C4-2B (cell line): ENCODE results near the gene DHX16.
A peak's percentile ranks its signal among the peaks of the same experiment; 100 is the strongest.

ENCODE experiments used
- H3K27ac ChIP-seq: fragments of 450-650 bp; 2 replicates; pipeline ENCODE4 v1.5.1; 2017
- CTCF ChIP-seq: fragments of 450-650 bp; conservative IDR thresholded peaks from 2 replicates; pipeline ENCODE4 v1.5.1; 2017; ENCODE audit warnings: mild to moderate bottlenecking
- ZFX ChIP-seq: fragments of 450-650 bp; IDR thresholded peaks from 2 replicates; pipeline ENCODE4 v1.6.1; 2017

Gene DHX16

GRCh38 chr6:30690403-30691207 lies 17.8 kb upstream of the DHX16 start, which contains the start of gene NRM:
Gene NRM (minus strand): TSS chr6:30690984. CDS start chr6:30690974, 10 bp downstream.
- no peak for TF ChIP-seq CTCF
- TF ChIP-seq ZFX: no peak

GRCh38 chr6:30689985-30690384 lies 17.2 kb upstream of the DHX16 start:
- peak overlapping the region; percentile 63 for H3K27ac ChIP-seq
- no peak for TF ChIP-seq ZFX
- no peak for TF ChIP-seq CTCF

More at GRCh38 chr6:30690403-30691207, 17.8 kb upstream of the DHX16 start, which contains the start of gene NRM:
- peak within 1 kb of the TSS; percentile 63 for H3K27ac ChIP-seq

- no peak for TF ChIP-seq CTCF
- no peak for TF ChIP-seq ZFX
- no peak overlapping the region for H3K27ac ChIP-seq
Observed at GRCh38 chr6:30689022-30689865, 16.4 kb upstream of the DHX16 start.

- TF ChIP-seq CTCF (no peak), ZFX (no peak)
- no peak overlapping the region for H3K27ac ChIP-seq
Observed at GRCh38 chr6:30688569-30688968, 15.8 kb upstream of the DHX16 start.

GRCh38 chr6:30687659-30688431 lies 15.0 kb upstream of the DHX16 start:
- TF ChIP-seq CTCF: no peak
- no peak for TF ChIP-seq ZFX
- H3K27ac ChIP-seq: peak overlapping the region; percentile 65

GRCh38 chr6:30686908-30687658 lies 14.3 kb upstream of the DHX16 start:
- no peak for TF ChIP-seq ZFX
- no peak for TF ChIP-seq CTCF
- peak overlapping the region; percentile 65 for H3K27ac ChIP-seq
